ENCODE data around the gene SLC24A3.

SLC24A3 gene

GRCh38 chr20:19430641-19431315 is 218.3 kb downstream of the SLC24A3 start:
- no peak overlapping the region for H3K4me3 ChIP-seq (ENCODE audit: low read depth, low read length)
- DNase-seq (ENCODE audit: low read depth, low spot score) = no peak

GRCh38 chr20:19431316-19431700 is 218.9 kb downstream of the SLC24A3 start:
- in situ Hi-C loops (cut with HindIII; ENCODE audit: low sequenced_read_pairs) = no loop called here
- H3K4me3 ChIP-seq (ENCODE audit: low read depth, low read length) = no peak overlapping the region
- no peak for TF ChIP-seq CTCF (IDR thresholded peaks at IDR 0.05; ENCODE audit: low read depth, low read length)
- no peak for DNase-seq (ENCODE audit: low read depth, low spot score)

More at GRCh38 chr20:19430641-19431315, 218.3 kb downstream of the SLC24A3 start:
- TF ChIP-seq CTCF (IDR thresholded peaks at IDR 0.05; ENCODE audit: low read depth, low read length) = no peak
- in situ Hi-C loops (cut with HindIII; ENCODE audit: low sequenced_read_pairs) = no loop called here

GRCh38 chr20:19431906-19432305 is 219.5 kb downstream of the SLC24A3 start:
- no peak overlapping the region for H3K4me3 ChIP-seq (ENCODE audit: low read depth, low read length)
- in situ Hi-C loops (cut with HindIII; ENCODE audit: low sequenced_read_pairs) = no loop called here
- no peak for DNase-seq (ENCODE audit: low read depth, low spot score)
- TF ChIP-seq CTCF (IDR thresholded peaks at IDR 0.05; ENCODE audit: low read depth, low read length) = no peak

GRCh38 chr20:19433371-19434350 is 221.2 kb downstream of the SLC24A3 start:
- no peak overlapping the region for H3K4me3 ChIP-seq (ENCODE audit: low read depth, low read length)
- in situ Hi-C loops (cut with HindIII; ENCODE audit: low sequenced_read_pairs) = no loop called here
- DNase-seq (ENCODE audit: low read depth, low spot score) = peak; percentile 58
- TF ChIP-seq CTCF (IDR thresholded peaks at IDR 0.05; ENCODE audit: low read depth, low read length) = no peak

- no peak for DNase-seq (ENCODE audit: low read depth, low spot score)
- in situ Hi-C loops (cut with HindIII; ENCODE audit: low sequenced_read_pairs) = no loop called here
- TF ChIP-seq CTCF (IDR thresholded peaks at IDR 0.05; ENCODE audit: low read depth, low read length) = no peak
- H3K4me3 ChIP-seq (ENCODE audit: low read depth, low read length) = no peak overlapping the region
Observed at GRCh38 chr20:19435316-19435715, 222.9 kb downstream of the SLC24A3 start.

GRCh38 chr20:19435821-19436220 is 223.4 kb downstream of the SLC24A3 start:
- DNase-seq (ENCODE audit: low read depth, low spot score) = no peak
- TF ChIP-seq CTCF (IDR thresholded peaks at IDR 0.05; ENCODE audit: low read depth, low read length) = no peak
- H3K4me3 ChIP-seq (ENCODE audit: low read depth, low read length) = no peak overlapping the region
- in situ Hi-C loops (cut with HindIII; ENCODE audit: low sequenced_read_pairs) = no loop called here

All from astrocyte of the spinal cord (primary cell).